Mesenchymal stem cell (in vitro differentiated cells and primary cell): Measurements from ENCODE around the gene ZBTB2.

Experiments
- DNase-seq: peaks from one replicate; pipeline ENCODE4 v3.0.0-alpha.2; 2013
- H2AFZ ChIP-seq: one replicate; pipeline ENCODE4 v1.6.1; 2013; ENCODE audit warnings: low read depth, mild to moderate bottlenecking, control low read depth, inconsistent platforms, low read length, moderate library complexity
- H2AK5ac ChIP-seq: 2 replicates; pipeline ENCODE4 v1.6.1; 2013; ENCODE audit warnings: low read length, moderate library complexity, mild to moderate bottlenecking, inconsistent platforms; ENCODE audit not compliant: severe bottlenecking
- H2BK120ac ChIP-seq: one replicate; pipeline ENCODE4 v1.6.1; 2013; ENCODE audit warnings: low read depth, mild to moderate bottlenecking, inconsistent platforms, low read length, moderate library complexity
- H2BK12ac ChIP-seq, 2 experiments: one replicate each; pipeline ENCODE4 v1.6.1; 2013; ENCODE audit warnings: inconsistent platforms in 2 of 2, low read length in 2 of 2, mild to moderate bottlenecking in 2 of 2, moderate library complexity in 2 of 2, control low read depth in 1 of 2
- H2BK15ac ChIP-seq: one replicate; pipeline ENCODE4 v1.6.1; 2013; ENCODE audit warnings: mild to moderate bottlenecking, low read depth, inconsistent platforms; ENCODE audit not compliant: poor library complexity, severe bottlenecking
- H2BK5ac ChIP-seq: 2 replicates; pipeline ENCODE4 v1.6.1; 2013; ENCODE audit warnings: low read depth, mild to moderate bottlenecking, low read length, control low read depth, inconsistent platforms; ENCODE audit not compliant: poor library complexity, severe bottlenecking
- H3K14ac ChIP-seq, 2 experiments: one replicate each; pipeline ENCODE4 v1.6.1; 2013; ENCODE audit warnings: inconsistent platforms in 2 of 2, low read length in 2 of 2, control low read depth in 1 of 2, mild to moderate bottlenecking in 1 of 2, moderate library complexity in 1 of 2
- H3K18ac ChIP-seq, 2 experiments: one replicate each; pipeline ENCODE4 v1.6.1; 2013; ENCODE audit warnings: inconsistent platforms in 2 of 2, low read length in 2 of 2, control low read depth in 1 of 2, low read depth in 1 of 2, mild to moderate bottlenecking in 1 of 2
- H3K23ac ChIP-seq, 2 experiments: one replicate each; pipeline ENCODE4 v1.6.1; 2013; ENCODE audit warnings: inconsistent platforms in 2 of 2, low read length in 2 of 2, mild to moderate bottlenecking in 2 of 2, moderate library complexity in 2 of 2, control low read depth in 1 of 2
- H3K27ac ChIP-seq: 2 replicates; pipeline ENCODE4 v1.5.1; 2013; ENCODE audit warnings: mild to moderate bottlenecking, moderate library complexity, low read length, control low read depth, inconsistent platforms; ENCODE audit not compliant: poor library complexity, severe bottlenecking
- H3K27me3 ChIP-seq, 2 experiments: 2 replicates each; pipeline versions ENCODE4 v1.6.1 to v1.7.0; 2013; ENCODE audit warnings: low read length in 2 of 2, mild to moderate bottlenecking in 2 of 2, moderate library complexity in 2 of 2, control low read depth in 1 of 2, inconsistent platforms in 1 of 2; ENCODE audit not compliant: control insufficient read depth in 1 of 2, insufficient read depth in 1 of 2
- H3K36me3 ChIP-seq, 2 experiments: 2 replicates each; pipeline versions ENCODE4 v1.6.1 to v1.7.0; 2013; ENCODE audit warnings: low read length in 2 of 2, control low read depth in 1 of 2, inconsistent platforms in 1 of 2, low read depth in 1 of 2, mild to moderate bottlenecking in 1 of 2; ENCODE audit not compliant: insufficient read depth in 2 of 2, control insufficient read depth in 1 of 2
- H3K4ac ChIP-seq, 2 experiments: one replicate each; pipeline ENCODE4 v1.6.1; 2013; ENCODE audit warnings: inconsistent platforms in 2 of 2, low read length in 2 of 2, mild to moderate bottlenecking in 2 of 2, moderate library complexity in 2 of 2, control low read depth in 1 of 2, low read depth in 1 of 2
- H3K4me1 ChIP-seq: 2 replicates; pipeline ENCODE4 v1.6.1; 2013; ENCODE audit warnings: low read depth, low read length, control low read depth; ENCODE audit not compliant: control insufficient read depth, insufficient read depth
- H3K4me2 ChIP-seq: 2 replicates; pipeline ENCODE4 v1.6.1; 2013; ENCODE audit warnings: low read length, mild to moderate bottlenecking, inconsistent platforms; ENCODE audit not compliant: poor library complexity, severe bottlenecking
- H3K4me3 ChIP-seq, 2 experiments: 2 replicates each; pipeline versions ENCODE4 v1.5.1 to v1.7.0; 2013; ENCODE audit warnings: low read length in 2 of 2, mild to moderate bottlenecking in 2 of 2, control low read depth in 1 of 2, low read depth in 1 of 2; ENCODE audit not compliant: insufficient read depth in 1 of 2
- H3K79me1 ChIP-seq: replicated peaks from 2 replicates; pipeline ENCODE4 v1.6.1; 2013; ENCODE audit warnings: mild to moderate bottlenecking, control low read depth, low read length, inconsistent platforms; ENCODE audit not compliant: poor library complexity, severe bottlenecking
- H3K9ac ChIP-seq: 2 replicates; pipeline ENCODE4 v1.7.0; 2013; ENCODE audit warnings: mild to moderate bottlenecking, low read length, moderate library complexity
- H3K9me3 ChIP-seq: 2 replicates; pipeline ENCODE4 v1.7.0; 2013; ENCODE audit warnings: mild to moderate bottlenecking, low read length; ENCODE audit not compliant: control insufficient read depth
- H4K8ac ChIP-seq: one replicate; pipeline ENCODE4 v1.6.1; 2013; ENCODE audit warnings: inconsistent platforms, mild to moderate bottlenecking, low read length, moderate library complexity
- H4K91ac ChIP-seq: one replicate; pipeline ENCODE4 v1.6.1; 2013; ENCODE audit warnings: mild to moderate bottlenecking, low read length, inconsistent platforms
- WGBS: methylation state at CpG from one replicate; pipeline ENCODE4 v1.1.7; 2013; ENCODE audit warnings: mixed read lengths; 5-methylcytosine and 5-hydroxymethylcytosine counted together

The ZBTB2 gene

DNA sequence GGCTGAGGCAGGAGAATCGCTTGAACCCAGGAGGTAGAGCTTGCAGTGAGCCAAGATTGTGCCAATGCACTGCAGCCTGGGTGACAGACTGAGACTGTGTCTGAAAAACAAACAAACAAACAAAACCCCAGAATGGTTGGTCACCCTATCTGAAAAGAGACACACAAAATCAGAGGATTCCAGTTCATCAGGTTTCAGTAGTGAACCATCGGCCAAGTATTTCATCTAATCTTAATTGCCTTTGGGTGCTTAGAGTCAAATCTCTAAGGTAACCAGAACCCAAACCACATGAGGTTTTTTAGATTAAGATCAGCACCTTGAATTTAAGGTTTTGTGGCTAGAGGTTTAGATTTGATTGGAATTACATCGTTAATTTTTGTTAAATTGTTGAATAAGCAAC lies 8.3 kb upstream of the ZBTB2 start:
- no peak for DNase-seq
- no peaks in the 10 kb centered on the region for H3K9me3 ChIP-seq
- 96% methylated on average over 3 of the region's 3 CpGs for WGBS
- H3K4me3 ChIP-seq: no peak overlapping the region
- H2BK120ac ChIP-seq: no peak overlapping the region
- no peak overlapping the region for H2AK5ac ChIP-seq
- no peaks in the 10 kb centered on the region for H3K27me3 ChIP-seq
- no peaks in the 10 kb centered on the region for H3K79me1 ChIP-seq
- H2AFZ ChIP-seq: no peak overlapping the region
- no peak overlapping the region for H3K4me2 ChIP-seq
- no peak overlapping the region for H3K27ac ChIP-seq
- no peak overlapping the region for H3K4ac ChIP-seq
- H3K18ac ChIP-seq: no peak overlapping the region
- no peak overlapping the region for H2BK5ac ChIP-seq
- no peak overlapping the region for H3K23ac ChIP-seq
- H4K8ac ChIP-seq: no peak overlapping the region
- no peak overlapping the region for H3K14ac ChIP-seq
- no peak overlapping the region for H2BK12ac ChIP-seq
- H3K4me1 ChIP-seq: peaks cover 6% of the 10 kb centered on the region
- no peak overlapping the region for H3K9ac ChIP-seq
- H3K36me3 ChIP-seq: peaks cover 3 to 41% of the 10 kb centered on the region in 2 experiments
- H4K91ac ChIP-seq: no peak overlapping the region
- H2BK15ac ChIP-seq: no peak overlapping the region

DNA sequence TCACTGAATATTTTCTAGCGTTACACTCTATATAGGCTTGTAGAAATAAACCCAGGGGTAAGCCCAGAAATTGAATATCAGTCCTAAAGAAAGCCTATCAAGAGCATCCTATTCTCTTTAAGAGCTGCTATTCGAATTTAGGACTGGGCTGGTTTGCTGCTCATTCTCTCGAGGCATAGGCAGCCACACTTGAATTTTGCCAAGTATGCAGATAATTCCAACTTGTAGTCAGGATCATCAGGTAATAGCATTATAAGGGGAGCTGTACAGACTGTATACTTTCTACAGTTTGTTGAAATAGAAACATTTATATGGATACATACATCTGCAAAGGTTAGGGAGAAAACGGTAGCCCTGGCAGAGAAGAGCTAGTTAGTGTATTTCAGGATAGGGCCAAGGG lies 2.1 kb upstream of the ZBTB2 start:
- Histone ChIP-seq H2BK12ac (no peak overlapping the region), H3K4me1 (peaks cover 5% of the 10 kb centered on the region), H3K14ac (no peak overlapping the region), H2AFZ (no peak overlapping the region), H3K79me1 (peaks cover 2% of the 10 kb centered on the region), H2BK5ac (no peak overlapping the region), H4K91ac (no peak overlapping the region), H2BK15ac (no peak overlapping the region), H4K8ac (no peak overlapping the region), H3K4me3 (peak overlapping the region in 1 of 2 experiments; percentile 86), H3K36me3 (peaks cover 2 to 13% of the 10 kb centered on the region in 2 experiments), H3K4ac (no peak overlapping the region), H3K27me3 (no peaks in the 10 kb centered on the region), H2AK5ac (no peak overlapping the region), H3K9ac (peak overlapping the region; percentile 88), H2BK120ac (no peak overlapping the region), H3K23ac (no peak overlapping the region), H3K4me2 (no peak overlapping the region), H3K9me3 (no peaks in the 10 kb centered on the region), H3K18ac (no peak overlapping the region), H3K27ac (no peak overlapping the region)
- DNase-seq: no peak
- WGBS: 93% methylated on average over 4 of the region's 4 CpGs

DNA sequence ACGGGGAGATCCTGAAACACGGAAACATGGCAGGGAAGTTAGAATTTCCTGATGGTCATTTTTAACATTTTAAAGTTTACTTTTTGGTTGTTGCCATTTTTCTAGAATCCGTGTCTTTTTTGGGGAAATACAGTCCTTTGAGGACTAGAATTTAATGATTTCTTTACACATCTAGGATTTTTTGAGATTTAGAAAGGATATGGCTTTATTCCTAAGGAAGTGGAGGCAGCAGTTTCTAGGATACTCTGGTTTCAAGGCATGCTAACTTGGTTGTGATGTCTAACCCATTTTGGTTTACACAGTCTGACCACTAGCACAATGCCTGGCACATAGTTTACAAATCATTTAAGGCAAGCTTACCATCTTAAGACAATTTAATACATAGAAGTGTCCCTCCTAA lies 1.1 kb upstream of the ZBTB2 start:
- peaks cover 4% of the 10 kb centered on the region for H3K79me1 ChIP-seq
- H3K9ac ChIP-seq: peak overlapping the region; percentile 88
- H3K9me3 ChIP-seq: no peaks in the 10 kb centered on the region
- H3K14ac ChIP-seq: no peak overlapping the region
- H3K4me3 ChIP-seq: peak overlapping the region in 1 of 2 experiments; percentile 86
- H2BK12ac ChIP-seq: no peak overlapping the region
- H2BK15ac ChIP-seq: no peak overlapping the region
- no peak overlapping the region for H2AFZ ChIP-seq
- H3K36me3 ChIP-seq: peaks cover 2 to 6% of the 10 kb centered on the region in 2 experiments
- no peak overlapping the region for H4K8ac ChIP-seq
- no peak overlapping the region for H3K23ac ChIP-seq
- H3K4me1 ChIP-seq: peaks cover 8% of the 10 kb centered on the region
- no peak overlapping the region for H4K91ac ChIP-seq
- 4% methylated on average over 3 of the region's 3 CpGs for WGBS
- H3K27me3 ChIP-seq: no peaks in the 10 kb centered on the region
- no peak overlapping the region for H2BK5ac ChIP-seq
- no peak overlapping the region for H3K18ac ChIP-seq
- no peak overlapping the region for H2BK120ac ChIP-seq
- H3K27ac ChIP-seq: peak overlapping the region; percentile 67
- DNase-seq: no peak
- no peak overlapping the region for H2AK5ac ChIP-seq
- H3K4ac ChIP-seq: no peak overlapping the region
- peak overlapping the region; percentile 72 for H3K4me2 ChIP-seq

DNA sequence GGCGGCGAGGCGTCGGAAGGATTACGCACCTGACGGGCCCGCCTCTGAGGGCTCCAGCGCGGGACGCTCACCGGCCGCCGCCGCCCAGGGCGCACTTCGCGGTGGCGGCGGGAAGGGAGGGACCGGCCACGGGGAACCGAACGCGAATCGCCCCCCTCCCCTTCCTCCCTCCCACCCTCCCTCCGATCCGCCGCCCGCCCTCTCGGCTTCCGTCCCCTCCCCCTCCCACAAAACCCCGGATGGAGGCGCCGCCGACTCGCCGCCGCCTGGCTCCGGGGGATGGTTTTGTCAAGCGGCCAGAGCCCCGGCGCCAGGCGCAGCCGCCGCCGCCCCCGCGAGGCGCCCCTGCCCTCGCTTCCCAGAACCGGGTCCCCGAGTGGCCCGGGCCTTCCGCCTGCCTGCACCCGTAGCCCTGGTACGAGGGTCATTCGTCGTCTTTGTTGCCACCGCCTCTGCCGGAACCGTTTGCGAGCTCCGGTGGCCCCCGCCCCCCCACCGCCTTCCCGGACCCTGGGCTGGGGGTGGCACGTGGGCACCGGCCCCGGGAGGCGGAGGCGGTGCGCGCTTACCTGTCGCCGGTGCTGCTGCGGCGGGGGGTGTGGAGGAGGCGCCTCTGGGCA lies 398 bp downstream of the ZBTB2 start:
- WGBS: 1% methylated on average over 43 of the region's 78 CpGs
- Histone ChIP-seq H3K9ac (peak overlapping the region; percentile 91), H2AK5ac (peak overlapping the region; percentile 66), H2BK12ac (peak overlapping the region; percentile 15 to 23), H2BK120ac (peak overlapping the region; percentile 99), H3K79me1 (peaks cover 7% of the 10 kb centered on the region), H3K27me3 (no peaks in the 10 kb centered on the region), H3K18ac (peak overlapping the region; percentile 92 to 100), H2BK15ac (peak overlapping the region; percentile 99), H3K4me2 (peak overlapping the region; percentile 61), H3K4me1 (peaks cover 11% of the 10 kb centered on the region), H2BK5ac (peak overlapping the region; percentile 98), H3K23ac (peak overlapping the region; percentile 75 to 79), H4K91ac (peak overlapping the region; percentile 99), H3K4ac (peak overlapping the region; percentile 96 to 100), H3K14ac (peak overlapping the region; percentile 92 to 99), H3K36me3 (peaks cover 3 to 5% of the 10 kb centered on the region in 2 experiments), H4K8ac (peak overlapping the region; percentile 99), H3K27ac (peak overlapping the region; percentile 91), H3K4me3 (peak overlapping the region; percentile 77 to 99), H2AFZ (peak overlapping the region; percentile 60), H3K9me3 (no peaks in the 10 kb centered on the region)
- peak; percentile 73 for DNase-seq
